GM20000 (cell line): Measurements from ENCODE around the gene ODAPH.
"Not testable (repeated sequence)": the region's sequence is repeated elsewhere in the genome, so short reads cannot be mapped to it uniquely, and the experiment has no call there.

Experiments used
- DNase-seq: peaks from one replicate; pipeline ENCODE4 v3.0.0; 2012; ENCODE audit warnings: low spot score
- TF ChIP-seq, protein P1 (sequence below): IDR thresholded peaks from 2 replicates; pipeline ENCODE4 v1.5.1; 2012; ENCODE audit warnings: mild to moderate bottlenecking, control low read depth; ENCODE audit errors: extremely low read depth, missing control alignments

The ODAPH gene

DNA sequence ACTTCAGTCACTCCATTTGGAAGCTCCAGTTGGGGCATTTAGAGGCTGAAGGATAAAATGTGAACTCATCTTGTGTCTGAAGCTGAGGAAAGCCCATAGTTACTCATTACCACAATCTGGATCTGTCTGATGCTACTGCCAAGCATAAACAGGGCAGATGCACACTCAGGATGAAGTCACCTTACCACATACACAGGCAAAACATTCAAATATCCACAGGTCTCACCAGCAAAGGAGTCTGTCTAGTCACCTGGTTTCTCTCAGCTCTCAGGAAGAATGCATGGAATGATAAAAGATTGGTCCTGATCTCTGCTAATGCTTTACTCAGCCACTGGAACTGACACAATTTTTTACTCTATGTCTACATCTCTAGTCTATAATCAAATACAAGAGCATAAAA, 13.0 kb upstream of the ODAPH start:
- no peak for DNase-seq
- TF ChIP-seq, protein P1, sequence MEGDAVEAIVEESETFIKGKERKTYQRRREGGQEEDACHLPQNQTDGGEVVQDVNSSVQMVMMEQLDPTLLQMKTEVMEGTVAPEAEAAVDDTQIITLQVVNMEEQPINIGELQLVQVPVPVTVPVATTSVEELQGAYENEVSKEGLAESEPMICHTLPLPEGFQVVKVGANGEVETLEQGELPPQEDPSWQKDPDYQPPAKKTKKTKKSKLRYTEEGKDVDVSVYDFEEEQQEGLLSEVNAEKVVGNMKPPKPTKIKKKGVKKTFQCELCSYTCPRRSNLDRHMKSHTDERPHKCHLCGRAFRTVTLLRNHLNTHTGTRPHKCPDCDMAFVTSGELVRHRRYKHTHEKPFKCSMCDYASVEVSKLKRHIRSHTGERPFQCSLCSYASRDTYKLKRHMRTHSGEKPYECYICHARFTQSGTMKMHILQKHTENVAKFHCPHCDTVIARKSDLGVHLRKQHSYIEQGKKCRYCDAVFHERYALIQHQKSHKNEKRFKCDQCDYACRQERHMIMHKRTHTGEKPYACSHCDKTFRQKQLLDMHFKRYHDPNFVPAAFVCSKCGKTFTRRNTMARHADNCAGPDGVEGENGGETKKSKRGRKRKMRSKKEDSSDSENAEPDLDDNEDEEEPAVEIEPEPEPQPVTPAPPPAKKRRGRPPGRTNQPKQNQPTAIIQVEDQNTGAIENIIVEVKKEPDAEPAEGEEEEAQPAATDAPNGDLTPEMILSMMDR = no peak

DNA sequence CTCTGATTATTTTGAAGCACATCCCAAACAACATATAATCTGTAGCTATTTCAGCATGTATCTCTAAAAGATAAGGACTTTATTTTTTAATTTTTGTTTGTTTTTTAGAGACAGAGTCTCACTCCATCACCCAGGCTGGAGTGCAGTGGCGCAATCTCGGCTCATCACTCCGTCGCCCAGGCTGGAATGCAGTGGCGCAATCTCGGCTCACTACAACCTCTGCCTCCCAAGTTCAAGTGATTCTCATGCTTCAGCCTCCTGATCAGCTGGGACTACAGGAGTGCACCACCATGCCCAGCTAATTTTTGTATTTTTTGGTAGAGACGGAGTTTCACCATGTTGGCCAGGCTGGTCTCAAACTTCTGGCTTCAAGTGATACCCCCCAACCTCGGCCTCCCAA, 11.6 kb upstream of the ODAPH start:
- DNase-seq = not testable (repeated sequence)

DNA sequence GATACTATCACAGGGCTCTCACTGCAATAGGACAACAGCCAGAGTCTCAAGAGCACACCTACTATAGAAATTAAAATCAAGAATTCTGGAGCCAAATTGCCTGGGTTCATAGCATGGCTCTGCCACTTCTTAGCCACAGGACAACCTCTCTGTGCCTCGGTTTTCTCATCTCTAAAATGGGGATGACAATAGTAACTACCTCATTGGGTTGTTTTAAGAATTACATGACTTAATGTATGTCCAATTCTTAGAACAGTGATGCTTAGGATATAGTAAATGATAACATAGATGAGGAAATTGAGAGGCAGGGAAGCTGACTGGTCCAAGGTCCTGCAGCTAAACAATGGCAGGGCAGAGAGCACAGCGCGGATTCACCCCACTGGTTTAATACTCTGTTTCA, 11.0 kb upstream of the ODAPH start:
- no peak for DNase-seq

GRCh38 chr4:75545526-75545925, 10.3 kb upstream of the ODAPH start:
- TF ChIP-seq, protein P1 = no peak
- DNase-seq = no peak

More for the DNA sequence above, 11.0 kb upstream of the ODAPH start:
- TF ChIP-seq, protein P1 = no peak

DNA sequence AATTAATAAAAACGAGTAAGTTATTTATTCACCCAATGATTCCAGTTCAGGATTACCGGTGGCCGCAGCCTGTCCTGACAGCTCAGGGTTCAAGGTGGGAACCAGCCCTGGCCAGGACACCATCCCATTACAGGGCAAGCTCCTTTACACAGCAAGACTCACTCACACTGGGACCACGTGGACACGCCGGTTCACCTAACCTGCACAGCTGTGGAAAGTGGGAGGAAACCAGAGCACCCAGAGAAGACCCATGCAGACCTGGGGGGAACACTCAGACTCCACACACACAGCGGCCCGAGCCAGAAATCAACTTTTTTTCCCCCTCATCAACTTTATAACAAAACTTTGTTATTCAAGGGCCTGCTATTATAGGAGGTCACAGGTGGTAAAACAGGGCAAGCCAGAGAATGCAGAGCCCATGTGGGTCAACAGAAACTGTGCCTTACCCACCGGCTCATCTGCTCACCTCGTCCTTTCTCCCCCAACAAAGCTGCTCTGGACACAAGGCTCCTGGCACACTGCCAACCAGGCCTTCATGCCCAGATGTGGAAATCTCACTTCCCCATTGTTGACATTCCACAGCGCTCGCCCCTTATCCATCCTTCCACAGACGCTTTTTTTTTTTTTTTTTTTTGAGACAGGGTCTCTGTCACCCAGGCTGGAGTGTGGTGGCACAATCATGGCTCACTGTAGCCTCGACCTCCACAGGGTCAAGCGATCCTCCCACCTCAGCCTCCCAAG, 8.0 kb upstream of the ODAPH start:
- TF ChIP-seq, protein P1 = no peak
- DNase-seq = no peak

DNA sequence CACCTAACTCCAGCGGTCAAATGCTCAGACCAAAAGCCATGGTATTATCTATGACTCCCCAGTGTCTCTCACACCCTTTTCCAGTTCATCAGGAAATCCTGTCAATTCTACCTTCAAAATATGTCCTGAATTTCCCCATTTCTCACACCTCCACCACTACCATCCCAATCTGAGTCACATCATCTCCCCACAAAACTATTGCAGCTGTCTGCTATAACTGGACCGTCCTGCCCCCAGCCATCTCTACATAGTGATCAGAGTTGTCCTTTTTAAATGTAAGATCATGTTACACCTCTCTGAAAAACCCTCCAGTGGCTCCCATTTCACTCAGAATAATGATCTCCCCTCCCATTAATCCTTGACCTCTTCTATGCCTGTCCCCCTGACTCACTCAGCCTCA, 6.8 kb upstream of the ODAPH start:
- no peak for DNase-seq
- TF ChIP-seq, protein P1 = no peak

DNA sequence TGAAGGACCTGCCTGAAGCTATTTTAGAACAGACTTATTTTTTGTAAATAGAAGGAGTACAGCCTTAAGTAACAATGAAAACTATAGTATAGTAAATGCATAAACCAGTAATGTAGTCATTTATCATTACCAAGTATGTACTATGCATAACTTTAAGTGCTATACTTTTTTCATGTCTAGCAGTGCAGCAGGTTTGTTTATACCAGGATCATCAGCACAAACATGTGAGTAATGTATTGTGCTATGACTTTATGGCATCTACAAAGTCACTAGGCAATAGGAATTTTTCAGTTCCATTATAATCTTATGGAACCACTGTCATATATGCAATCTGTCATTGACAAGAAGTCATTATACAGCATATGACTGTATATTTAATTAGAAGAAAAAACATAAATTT, 3.4 kb upstream of the ODAPH start:
- TF ChIP-seq, protein P1 = no peak
- DNase-seq = no peak

GRCh38 chr4:75557696-75558095, 1.8 kb downstream of the ODAPH start:
- no peak for DNase-seq
- TF ChIP-seq, protein P1 = no peak
